ENCODE results near the gene IL18.

GRCh38 chr11:112143597-112143996 lies 20.3 kb downstream of the IL18 start:
- TF ChIP-seq, protein P1, sequence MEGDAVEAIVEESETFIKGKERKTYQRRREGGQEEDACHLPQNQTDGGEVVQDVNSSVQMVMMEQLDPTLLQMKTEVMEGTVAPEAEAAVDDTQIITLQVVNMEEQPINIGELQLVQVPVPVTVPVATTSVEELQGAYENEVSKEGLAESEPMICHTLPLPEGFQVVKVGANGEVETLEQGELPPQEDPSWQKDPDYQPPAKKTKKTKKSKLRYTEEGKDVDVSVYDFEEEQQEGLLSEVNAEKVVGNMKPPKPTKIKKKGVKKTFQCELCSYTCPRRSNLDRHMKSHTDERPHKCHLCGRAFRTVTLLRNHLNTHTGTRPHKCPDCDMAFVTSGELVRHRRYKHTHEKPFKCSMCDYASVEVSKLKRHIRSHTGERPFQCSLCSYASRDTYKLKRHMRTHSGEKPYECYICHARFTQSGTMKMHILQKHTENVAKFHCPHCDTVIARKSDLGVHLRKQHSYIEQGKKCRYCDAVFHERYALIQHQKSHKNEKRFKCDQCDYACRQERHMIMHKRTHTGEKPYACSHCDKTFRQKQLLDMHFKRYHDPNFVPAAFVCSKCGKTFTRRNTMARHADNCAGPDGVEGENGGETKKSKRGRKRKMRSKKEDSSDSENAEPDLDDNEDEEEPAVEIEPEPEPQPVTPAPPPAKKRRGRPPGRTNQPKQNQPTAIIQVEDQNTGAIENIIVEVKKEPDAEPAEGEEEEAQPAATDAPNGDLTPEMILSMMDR (IDR thresholded peaks at IDR 0.05; ENCODE audit: low read depth, low read length, missing input control): no peak
- no peak for TF ChIP-seq MAX (IDR thresholded peaks at IDR 0.05)
- no peak for TF ChIP-seq FOXA2 (IDR thresholded peaks at IDR 0.05)
- TF ChIP-seq TAF1 (conservative IDR thresholded peaks at IDR 0.05): no peak
- TF ChIP-seq, protein P2, sequence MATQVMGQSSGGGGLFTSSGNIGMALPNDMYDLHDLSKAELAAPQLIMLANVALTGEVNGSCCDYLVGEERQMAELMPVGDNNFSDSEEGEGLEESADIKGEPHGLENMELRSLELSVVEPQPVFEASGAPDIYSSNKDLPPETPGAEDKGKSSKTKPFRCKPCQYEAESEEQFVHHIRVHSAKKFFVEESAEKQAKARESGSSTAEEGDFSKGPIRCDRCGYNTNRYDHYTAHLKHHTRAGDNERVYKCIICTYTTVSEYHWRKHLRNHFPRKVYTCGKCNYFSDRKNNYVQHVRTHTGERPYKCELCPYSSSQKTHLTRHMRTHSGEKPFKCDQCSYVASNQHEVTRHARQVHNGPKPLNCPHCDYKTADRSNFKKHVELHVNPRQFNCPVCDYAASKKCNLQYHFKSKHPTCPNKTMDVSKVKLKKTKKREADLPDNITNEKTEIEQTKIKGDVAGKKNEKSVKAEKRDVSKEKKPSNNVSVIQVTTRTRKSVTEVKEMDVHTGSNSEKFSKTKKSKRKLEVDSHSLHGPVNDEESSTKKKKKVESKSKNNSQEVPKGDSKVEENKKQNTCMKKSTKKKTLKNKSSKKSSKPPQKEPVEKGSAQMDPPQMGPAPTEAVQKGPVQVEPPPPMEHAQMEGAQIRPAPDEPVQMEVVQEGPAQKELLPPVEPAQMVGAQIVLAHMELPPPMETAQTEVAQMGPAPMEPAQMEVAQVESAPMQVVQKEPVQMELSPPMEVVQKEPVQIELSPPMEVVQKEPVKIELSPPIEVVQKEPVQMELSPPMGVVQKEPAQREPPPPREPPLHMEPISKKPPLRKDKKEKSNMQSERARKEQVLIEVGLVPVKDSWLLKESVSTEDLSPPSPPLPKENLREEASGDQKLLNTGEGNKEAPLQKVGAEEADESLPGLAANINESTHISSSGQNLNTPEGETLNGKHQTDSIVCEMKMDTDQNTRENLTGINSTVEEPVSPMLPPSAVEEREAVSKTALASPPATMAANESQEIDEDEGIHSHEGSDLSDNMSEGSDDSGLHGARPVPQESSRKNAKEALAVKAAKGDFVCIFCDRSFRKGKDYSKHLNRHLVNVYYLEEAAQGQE (IDR thresholded peaks at IDR 0.05): no peak
- no peak for TF ChIP-seq GABPA (IDR thresholded peaks at IDR 0.05 in 1 of 2, conservative IDR thresholded peaks at IDR 0.05 in 1 of 2)
- TF ChIP-seq RAD21 (IDR thresholded peaks at IDR 0.05): no peak
- no peak for TF ChIP-seq SP1 (IDR thresholded peaks at IDR 0.05)
- TF ChIP-seq ATF3 (IDR thresholded peaks at IDR 0.05): no peak
- TF ChIP-seq EGR1 (IDR thresholded peaks at IDR 0.05; ENCODE audit: low read depth in 2 of 2): no peak
- TF ChIP-seq FOXA1 (IDR thresholded peaks at IDR 0.05): no peak
- TF ChIP-seq JUND (IDR thresholded peaks at IDR 0.05): no peak
- TF ChIP-seq ZBTB33 (IDR thresholded peaks at IDR 0.05): no peak
- TF ChIP-seq HNF4A (conservative IDR thresholded peaks at IDR 0.05): no peak

All from liver (tissue), 3 donors.